ENCODE data around the gene TMEM161B.

GRCh38 chr5:88244686-88245085 lies 24.0 kb downstream of the TMEM161B start:
- TF ChIP-seq CTCF (conservative IDR thresholded peaks at IDR 0.05; ENCODE audit: low read length) (no peak), EZH2phosphoT487 (IDR thresholded peaks at IDR 0.05; ENCODE audit: borderline replicate concordance) (no peak)
